Neutrophil (primary cell): Measurements from ENCODE around the gene SPEM3.

Experiments used
- H3K27ac ChIP-seq: fragments of 200-600 bp; sonication (generic); 2 replicates; pipeline ENCODE4 v1.5.1; 2016; ENCODE audit warnings: mild to moderate bottlenecking, moderate library complexity
- H3K27me3 ChIP-seq: fragments of 200-600 bp; sonication (generic); 2 replicates; pipeline ENCODE4 v1.6.0; 2016; ENCODE audit warnings: mild to moderate bottlenecking
- H3K36me3 ChIP-seq: fragments of 200-600 bp; sonication (generic); 2 replicates; pipeline ENCODE4 v1.5.1; 2017
- H3K4me1 ChIP-seq, 2 experiments: fragments of 200-600 bp in 1 of 2; sonication (generic) in 1 of 2; 1 replicate in 1 of 2; 2 replicates in 1 of 2; pipeline versions ENCODE4 v1.5.1 to v1.6.1; 2013 to 2016; ENCODE audit warnings: low read depth in 1 of 2, low read length in 1 of 2, mild to moderate bottlenecking in 1 of 2, moderate library complexity in 1 of 2; ENCODE audit not compliant: control insufficient read depth in 1 of 2, insufficient read depth in 1 of 2
- H3K4me3 ChIP-seq, 2 experiments: fragments of 200-600 bp in 1 of 2; sonication (generic) in 1 of 2; 1 replicate in 1 of 2; 2 replicates in 1 of 2; pipeline ENCODE4 v1.5.1; 2013 to 2016; ENCODE audit warnings: low read depth in 1 of 2, low read length in 1 of 2, mild to moderate bottlenecking in 1 of 2, moderate library complexity in 1 of 2
- H3K9me3 ChIP-seq: fragments of 200-600 bp; sonication (generic); 2 replicates; pipeline ENCODE4 v1.5.1; 2016
- CTCF ChIP-seq: fragments of 200-600 bp; sonication (generic); IDR thresholded peaks from 2 replicates; pipeline ENCODE4 v1.5.1; 2016; ENCODE audit warnings: antibody characterized with exemption

The SPEM3 gene

GRCh38 chr17:7426203-7426863, 2.3 kb upstream of the SPEM3 start:
- no peaks in the 10 kb centered on the region for H3K36me3 ChIP-seq
- no peaks in the 10 kb centered on the region for H3K27me3 ChIP-seq
- no peak for TF ChIP-seq CTCF
- no peak overlapping the region for H3K4me3 ChIP-seq
- H3K4me1 ChIP-seq, result no peaks in the 10 kb centered on the region
- no peak overlapping the region for H3K27ac ChIP-seq
- H3K9me3 ChIP-seq, result no peaks in the 10 kb centered on the region

GRCh38 chr17:7426896-7427489, 1.7 kb upstream of the SPEM3 start:
- no peaks in the 10 kb centered on the region for H3K9me3 ChIP-seq
- TF ChIP-seq CTCF, result no peak
- H3K27ac ChIP-seq, result no peak overlapping the region
- H3K36me3 ChIP-seq, result no peaks in the 10 kb centered on the region
- H3K4me1 ChIP-seq, result no peaks in the 10 kb centered on the region
- no peak overlapping the region for H3K4me3 ChIP-seq
- no peaks in the 10 kb centered on the region for H3K27me3 ChIP-seq

GRCh38 chr17:7427549-7427948, 1.1 kb upstream of the SPEM3 start:
- Histone ChIP-seq H3K36me3 (no peaks in the 10 kb centered on the region), H3K4me3 (no peak overlapping the region), H3K27me3 (no peaks in the 10 kb centered on the region), H3K4me1 (no peaks in the 10 kb centered on the region), H3K27ac (no peak overlapping the region), H3K9me3 (no peaks in the 10 kb centered on the region)
- TF ChIP-seq CTCF, result no peak

GRCh38 chr17:7429722-7430121, 1.1 kb downstream of the SPEM3 start:
- Histone ChIP-seq H3K36me3 (no peaks in the 10 kb centered on the region), H3K4me1 (no peaks in the 10 kb centered on the region), H3K27ac (no peak overlapping the region), H3K27me3 (no peaks in the 10 kb centered on the region), H3K4me3 (no peak overlapping the region), H3K9me3 (no peaks in the 10 kb centered on the region)
- no peak for TF ChIP-seq CTCF

- Histone ChIP-seq H3K9me3 (no peaks in the 10 kb centered on the region), H3K27ac (no peak overlapping the region), H3K36me3 (no peaks in the 10 kb centered on the region), H3K4me1 (peaks cover 13% of the 10 kb centered on the region in 2 experiments), H3K4me3 (no peak overlapping the region), H3K27me3 (no peaks in the 10 kb centered on the region)
- TF ChIP-seq CTCF, result no peak
Measured at GRCh38 chr17:7431231-7431630, 2.6 kb downstream of the SPEM3 start.
